ENCODE data around the gene CHRM5. TPM values are rescaled to one million over a fixed set of nuclear protein-coding genes. Genes with fewer than 3 reads are reported as not detected.
"Not testable (repeated sequence)": the region's sequence is repeated elsewhere in the genome, so short reads cannot be mapped to it uniquely, and the experiment has no call there.

Gene CHRM5
- total RNA-seq, 2 donors from 2014 or later, result not detected

DNA sequence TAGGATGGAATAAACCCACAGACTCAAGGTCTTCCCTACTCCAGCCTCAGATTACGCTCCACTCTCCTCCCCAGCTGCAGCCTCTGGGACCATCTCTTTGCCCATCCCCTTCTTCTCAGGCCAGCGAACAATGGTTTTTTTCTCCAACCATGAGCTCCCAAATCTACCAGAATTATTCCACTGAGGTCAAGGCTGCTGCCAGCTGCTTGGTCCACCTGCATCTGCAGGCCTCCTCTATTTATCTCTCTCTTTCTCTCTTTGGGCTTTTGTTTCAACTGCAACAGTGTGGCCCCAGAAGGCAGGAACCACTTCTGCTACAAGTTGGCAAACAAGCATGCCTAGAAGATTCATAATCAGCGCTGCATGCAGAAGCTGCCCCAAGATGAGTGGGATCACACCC is 19.1 kb downstream of the CHRM5 start:
- TF ChIP-seq, protein P1, sequence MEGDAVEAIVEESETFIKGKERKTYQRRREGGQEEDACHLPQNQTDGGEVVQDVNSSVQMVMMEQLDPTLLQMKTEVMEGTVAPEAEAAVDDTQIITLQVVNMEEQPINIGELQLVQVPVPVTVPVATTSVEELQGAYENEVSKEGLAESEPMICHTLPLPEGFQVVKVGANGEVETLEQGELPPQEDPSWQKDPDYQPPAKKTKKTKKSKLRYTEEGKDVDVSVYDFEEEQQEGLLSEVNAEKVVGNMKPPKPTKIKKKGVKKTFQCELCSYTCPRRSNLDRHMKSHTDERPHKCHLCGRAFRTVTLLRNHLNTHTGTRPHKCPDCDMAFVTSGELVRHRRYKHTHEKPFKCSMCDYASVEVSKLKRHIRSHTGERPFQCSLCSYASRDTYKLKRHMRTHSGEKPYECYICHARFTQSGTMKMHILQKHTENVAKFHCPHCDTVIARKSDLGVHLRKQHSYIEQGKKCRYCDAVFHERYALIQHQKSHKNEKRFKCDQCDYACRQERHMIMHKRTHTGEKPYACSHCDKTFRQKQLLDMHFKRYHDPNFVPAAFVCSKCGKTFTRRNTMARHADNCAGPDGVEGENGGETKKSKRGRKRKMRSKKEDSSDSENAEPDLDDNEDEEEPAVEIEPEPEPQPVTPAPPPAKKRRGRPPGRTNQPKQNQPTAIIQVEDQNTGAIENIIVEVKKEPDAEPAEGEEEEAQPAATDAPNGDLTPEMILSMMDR (IDR thresholded peaks at IDR 0.05), result no peak
- DNase-seq, result no peak
- Histone ChIP-seq H3K36me3 (no peaks in the 10 kb centered on the region), H3K4me1 (no peaks in the 10 kb centered on the region), H3K9ac (ENCODE audit: low read depth in 2 of 2, low read length in 2 of 2) (no peak overlapping the region), H3K27ac (no peak overlapping the region), H3K9me3 (no peaks in the 10 kb centered on the region), H3K27me3 (no peaks in the 10 kb centered on the region), H3K4me3 (no peak overlapping the region)
- intact Hi-C loops (cut with DNase I), result no loop called here

DNA sequence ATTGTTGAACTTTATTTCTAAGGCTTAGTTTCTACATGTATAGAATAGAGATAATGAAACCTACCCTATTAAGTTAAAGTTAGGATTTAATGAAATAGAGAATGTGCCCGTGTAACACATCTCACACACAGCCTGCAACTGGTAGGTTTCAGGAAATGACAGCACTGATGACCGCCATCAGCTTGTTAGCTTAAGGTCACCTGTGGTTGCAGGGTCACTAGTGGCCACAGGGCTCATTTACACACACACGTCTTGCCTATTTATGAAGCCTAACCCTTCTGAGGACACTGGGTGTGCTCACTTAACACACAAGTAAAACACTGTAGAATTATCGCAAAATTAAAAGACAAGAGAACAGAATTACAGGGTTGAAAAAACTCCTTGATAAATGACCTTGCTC is 20.1 kb downstream of the CHRM5 start:
- DNase-seq, result no peak

DNA sequence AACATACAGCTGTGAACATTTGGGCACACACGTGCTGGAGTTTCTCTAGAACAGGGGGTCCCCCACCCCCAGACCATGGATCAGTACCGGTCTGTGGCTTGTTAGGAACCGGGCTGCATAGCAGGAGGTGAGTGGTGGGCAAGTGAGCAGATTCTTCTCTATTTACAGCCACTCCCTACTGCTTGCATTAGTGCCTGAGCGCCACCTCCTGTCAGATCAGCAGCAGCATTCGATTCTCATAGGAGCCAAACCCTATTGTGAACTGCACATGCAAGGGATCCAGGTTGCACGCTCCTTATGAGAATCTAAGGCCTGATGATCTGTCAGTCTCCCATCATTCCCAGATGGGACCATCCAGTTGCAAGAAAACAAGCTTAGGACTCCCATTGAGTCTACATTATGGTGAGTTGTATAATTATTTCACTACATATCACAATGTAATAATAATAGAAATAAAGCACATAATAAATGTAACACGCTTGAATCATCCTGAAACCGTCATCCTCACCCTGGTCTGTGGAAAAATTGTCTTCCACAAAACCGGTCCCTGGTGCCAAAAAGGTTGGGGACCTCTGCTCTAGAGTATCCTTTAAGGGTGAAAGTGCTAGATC is 25.8 kb downstream of the CHRM5 start:
- intact Hi-C loops (cut with DNase I), result no loop called here
- Histone ChIP-seq H3K36me3 (no peaks in the 10 kb centered on the region), H3K27me3 (no peaks in the 10 kb centered on the region), H3K4me3 (no peak overlapping the region), H3K4me1 (no peaks in the 10 kb centered on the region), H3K9ac (ENCODE audit: low read depth in 2 of 2, low read length in 2 of 2) (no peak overlapping the region), H3K27ac (no peak overlapping the region), H3K9me3 (no peaks in the 10 kb centered on the region)
- TF ChIP-seq, protein P1 (IDR thresholded peaks at IDR 0.05), result no peak
- no peak for DNase-seq

More for the DNA sequence above, 20.1 kb downstream of the CHRM5 start:
- H3K9ac ChIP-seq (ENCODE audit: low read depth in 2 of 2, low read length in 2 of 2), result no peak overlapping the region
- H3K9me3 ChIP-seq, result no peaks in the 10 kb centered on the region
- TF ChIP-seq, protein P1 (IDR thresholded peaks at IDR 0.05), result no peak
- H3K27ac ChIP-seq, result no peak overlapping the region
- no peak overlapping the region for H3K4me3 ChIP-seq
- intact Hi-C loops (cut with DNase I), result no loop called here
- H3K27me3 ChIP-seq, result no peaks in the 10 kb centered on the region
- no peaks in the 10 kb centered on the region for H3K36me3 ChIP-seq
- H3K4me1 ChIP-seq, result no peaks in the 10 kb centered on the region

DNA sequence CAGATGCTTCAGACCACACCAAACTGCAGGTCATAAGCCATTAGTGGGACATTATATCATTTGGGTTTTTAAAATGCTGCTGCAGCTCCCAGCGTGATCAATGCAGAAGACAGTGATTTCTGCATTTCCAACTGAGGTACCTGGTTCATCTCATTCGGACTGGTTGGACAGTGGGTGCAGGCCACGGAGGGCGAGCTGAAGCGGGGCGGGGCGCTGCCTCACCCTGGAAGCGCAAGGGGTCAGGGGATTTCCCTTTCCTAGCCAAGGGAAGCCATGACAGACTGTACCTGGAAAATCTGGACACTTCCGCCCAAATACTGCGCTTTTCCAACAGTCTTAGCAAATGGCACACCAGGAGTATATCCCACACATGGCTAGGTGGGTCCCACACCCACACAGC is 27.4 kb downstream of the CHRM5 start:
- H3K9me3 ChIP-seq; intact Hi-C loops (cut with DNase I): not testable (repeated sequence)

DNA sequence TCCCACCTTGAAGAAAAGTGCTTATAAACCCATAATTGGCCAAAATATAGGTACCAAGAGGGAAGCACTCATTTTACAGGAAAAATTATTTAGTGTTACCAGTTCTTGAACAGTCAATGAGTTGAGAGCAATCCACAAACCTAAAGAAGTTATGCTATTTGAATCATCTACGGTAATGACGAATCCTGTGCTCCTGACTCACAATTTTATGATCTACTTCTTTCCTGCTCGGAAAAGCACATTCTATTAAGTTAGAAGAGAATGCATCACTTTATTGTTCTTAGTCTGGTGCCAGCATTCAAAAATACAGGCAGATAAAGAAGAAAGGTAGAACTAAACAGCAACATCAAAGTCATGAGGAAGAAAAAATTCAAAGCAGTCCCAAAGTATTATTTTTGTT is 33.2 kb downstream of the CHRM5 start:
- no peaks in the 10 kb centered on the region for H3K36me3 ChIP-seq
- no peaks in the 10 kb centered on the region for H3K27me3 ChIP-seq
- no peaks in the 10 kb centered on the region for H3K4me1 ChIP-seq
- TF ChIP-seq, protein P1 (IDR thresholded peaks at IDR 0.05), result no peak
- no peaks in the 10 kb centered on the region for H3K9me3 ChIP-seq
- intact Hi-C loops (cut with DNase I), result no loop called here
- no peak for DNase-seq
- no peak overlapping the region for H3K27ac ChIP-seq
- no peak overlapping the region for H3K4me3 ChIP-seq
- no peak overlapping the region for H3K9ac ChIP-seq (ENCODE audit: low read depth in 2 of 2, low read length in 2 of 2)

More for the DNA sequence above, 27.4 kb downstream of the CHRM5 start:
- H3K27me3 ChIP-seq; H3K36me3 ChIP-seq; H3K4me1 ChIP-seq; H3K9ac ChIP-seq (ENCODE audit: low read depth in 2 of 2, low read length in 2 of 2); H3K4me3 ChIP-seq; H3K27ac ChIP-seq; DNase-seq: not testable (repeated sequence)

- H3K4me1 ChIP-seq, result no peaks in the 10 kb centered on the region
- no peaks in the 10 kb centered on the region for H3K27me3 ChIP-seq
- intact Hi-C loops (cut with DNase I), result no loop called here
- H3K36me3 ChIP-seq, result no peaks in the 10 kb centered on the region
- no peak overlapping the region for H3K9ac ChIP-seq (ENCODE audit: low read depth in 2 of 2, low read length in 2 of 2)
- no peak overlapping the region for H3K27ac ChIP-seq
- H3K4me3 ChIP-seq, result no peak overlapping the region
- DNase-seq, result no peak
- TF ChIP-seq, protein P1 (IDR thresholded peaks at IDR 0.05), result no peak
- no peaks in the 10 kb centered on the region for H3K9me3 ChIP-seq
These were observed 38.1 kb downstream of the CHRM5 start for GRCh38 chr15:34006381-34006780.
